Mesothelial cell of epicardium (in vitro differentiated cells): ENCODE results near the gene KCTD19. TPM values are rescaled to one million over a fixed set of nuclear protein-coding genes. Genes with fewer than 3 reads are reported as not detected.
A peak's percentile ranks its signal among the peaks of the same experiment; 100 is the strongest.

Source experiments
- DNase-seq, 2 experiments: peaks; one replicate each; pipeline ENCODE4 v3.0.0; 2021; ENCODE audit warnings: low spot score in 2 of 2; ENCODE audit not compliant: unreplicated experiment in 2 of 2
- H3K27ac Mint-ChIP-seq: 2 replicates; pipeline ENCODE4 v1.8.0; 2021; ENCODE audit warnings: mixed read lengths
- H3K27me3 Mint-ChIP-seq: 2 replicates; pipeline ENCODE4 v1.8.0; 2021; ENCODE audit warnings: low read depth, mixed read lengths
- H3K36me3 Mint-ChIP-seq: 2 replicates; pipeline ENCODE4 v1.8.0; 2021; ENCODE audit warnings: mixed read lengths
- H3K4me1 Mint-ChIP-seq: 2 replicates; pipeline ENCODE4 v1.8.0; 2021; ENCODE audit warnings: mixed read lengths
- H3K4me3 Mint-ChIP-seq: 2 replicates; pipeline ENCODE4 v1.8.0; 2021; ENCODE audit warnings: mild to moderate bottlenecking, moderate library complexity, mixed read lengths
- H3K9me3 Mint-ChIP-seq: 2 replicates; pipeline ENCODE4 v1.8.0; 2021; ENCODE audit warnings: mixed read lengths
- total RNA-seq: library from RNA; stranded (reverse); gene quantifications from 3 replicates; pipeline ENCODE4 v1.2.1, GENCODE V29; 2021
- TF ChIP-seq, protein P1 (sequence below): fragments of 200-600 bp; sonication (generic); IDR thresholded peaks from one replicate; pipeline ENCODE4 v1.5.0; 2021; ENCODE audit warnings: antibody characterized with exemption; ENCODE audit not compliant: unreplicated experiment

KCTD19 gene
- total RNA-seq, 1 donor from 2014 or later, result 1.1 TPM

DNA sequence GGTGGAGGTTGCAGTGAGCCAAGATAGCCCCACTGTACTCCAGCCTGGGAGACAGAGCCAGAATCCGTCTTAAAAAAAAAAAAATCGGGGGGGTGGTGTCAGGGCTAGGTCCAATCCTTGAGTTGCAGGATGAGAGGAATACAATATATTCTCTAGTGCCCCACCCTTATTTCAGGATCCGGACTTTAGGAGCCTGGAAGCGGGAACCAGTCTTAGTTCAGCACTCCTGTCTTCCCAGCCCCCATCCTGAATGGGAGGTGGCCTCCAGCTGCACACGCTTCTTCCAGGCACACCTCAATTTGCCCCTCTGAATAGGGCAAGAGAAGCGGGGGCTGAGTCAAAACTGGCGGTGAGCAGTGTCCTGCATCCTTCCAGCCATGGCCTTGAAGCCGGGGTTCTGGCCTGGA, 80.9 kb downstream of the KCTD19 start:
- H3K4me3 Mint-ChIP-seq, result peak overlapping the region; percentile 83
- H3K4me1 Mint-ChIP-seq, result peaks cover 30% of the 10 kb centered on the region
- H3K27ac Mint-ChIP-seq, result no peak overlapping the region
- no peaks in the 10 kb centered on the region for H3K9me3 Mint-ChIP-seq
- peaks cover 30% of the 10 kb centered on the region for H3K27me3 Mint-ChIP-seq
- H3K36me3 Mint-ChIP-seq, result no peaks in the 10 kb centered on the region
- TF ChIP-seq, protein P1, sequence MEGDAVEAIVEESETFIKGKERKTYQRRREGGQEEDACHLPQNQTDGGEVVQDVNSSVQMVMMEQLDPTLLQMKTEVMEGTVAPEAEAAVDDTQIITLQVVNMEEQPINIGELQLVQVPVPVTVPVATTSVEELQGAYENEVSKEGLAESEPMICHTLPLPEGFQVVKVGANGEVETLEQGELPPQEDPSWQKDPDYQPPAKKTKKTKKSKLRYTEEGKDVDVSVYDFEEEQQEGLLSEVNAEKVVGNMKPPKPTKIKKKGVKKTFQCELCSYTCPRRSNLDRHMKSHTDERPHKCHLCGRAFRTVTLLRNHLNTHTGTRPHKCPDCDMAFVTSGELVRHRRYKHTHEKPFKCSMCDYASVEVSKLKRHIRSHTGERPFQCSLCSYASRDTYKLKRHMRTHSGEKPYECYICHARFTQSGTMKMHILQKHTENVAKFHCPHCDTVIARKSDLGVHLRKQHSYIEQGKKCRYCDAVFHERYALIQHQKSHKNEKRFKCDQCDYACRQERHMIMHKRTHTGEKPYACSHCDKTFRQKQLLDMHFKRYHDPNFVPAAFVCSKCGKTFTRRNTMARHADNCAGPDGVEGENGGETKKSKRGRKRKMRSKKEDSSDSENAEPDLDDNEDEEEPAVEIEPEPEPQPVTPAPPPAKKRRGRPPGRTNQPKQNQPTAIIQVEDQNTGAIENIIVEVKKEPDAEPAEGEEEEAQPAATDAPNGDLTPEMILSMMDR, result no peak
- DNase-seq, result no peak

DNA sequence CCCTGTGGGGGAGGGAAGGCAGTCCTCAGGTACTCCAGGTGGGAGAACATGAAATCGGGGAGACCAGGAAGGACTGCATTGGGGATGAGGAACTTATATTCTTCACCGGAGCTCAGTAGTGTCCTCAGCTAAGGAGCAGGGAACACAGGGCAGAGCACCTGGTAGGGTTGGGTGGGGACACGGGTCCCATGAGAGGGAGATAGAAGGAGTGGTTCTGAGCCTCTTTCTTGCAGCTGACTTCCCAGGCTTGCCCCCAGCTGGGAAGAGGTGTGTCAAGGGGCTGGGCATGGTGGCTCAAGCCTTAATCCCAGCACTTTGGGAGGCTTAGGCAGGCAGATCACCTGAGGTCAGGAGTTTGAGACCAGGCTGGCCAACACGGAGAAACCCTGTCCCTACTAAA, 81.4 kb downstream of the KCTD19 start:
- Mint-ChIP-seq H3K36me3 (no peaks in the 10 kb centered on the region), H3K4me1 (peaks cover 30% of the 10 kb centered on the region), H3K4me3 (peak overlapping the region; percentile 83), H3K9me3 (no peaks in the 10 kb centered on the region), H3K27ac (no peak overlapping the region), H3K27me3 (peaks cover 25% of the 10 kb centered on the region)
- DNase-seq, result no peak
- TF ChIP-seq, protein P1, result no peak

DNA sequence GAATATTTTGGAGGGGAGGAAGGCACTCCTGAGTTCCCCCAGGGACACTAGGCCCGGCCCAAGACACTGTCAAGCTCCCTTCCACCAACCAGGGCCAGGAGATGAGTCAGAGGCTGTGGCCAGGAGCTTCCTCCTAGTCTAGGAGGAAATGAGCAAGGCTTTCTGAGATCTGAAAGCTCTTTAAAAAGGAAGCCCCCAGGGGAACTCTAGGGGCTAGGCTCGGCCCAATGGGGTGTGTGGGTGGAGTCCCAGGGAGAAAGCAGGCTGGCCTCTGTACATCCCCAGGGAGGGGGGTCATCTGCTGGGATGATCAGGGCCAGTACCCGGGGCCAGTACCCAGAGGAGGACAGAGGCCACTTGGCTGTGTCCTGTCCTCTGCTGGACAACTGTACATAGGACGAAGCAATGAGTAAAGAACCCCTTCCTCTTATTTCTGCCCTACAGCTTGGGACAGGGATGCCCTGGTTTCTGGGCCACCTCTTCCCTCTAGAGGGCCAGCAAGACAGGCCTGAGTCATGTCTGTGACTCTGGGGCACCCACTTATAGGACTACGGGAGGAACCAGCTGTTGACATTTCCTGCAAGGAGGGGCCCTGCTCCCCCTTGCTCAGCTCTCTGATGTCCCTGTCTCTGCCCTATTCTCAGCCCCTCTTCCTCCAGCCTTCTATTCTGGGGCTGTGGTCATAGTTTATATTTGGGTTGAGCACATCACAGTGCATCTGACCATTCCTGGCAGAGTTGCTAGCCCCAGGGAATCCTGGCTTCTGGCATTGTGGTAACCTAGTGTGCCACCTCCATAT, 82.0 kb downstream of the KCTD19 start:
- no peak for DNase-seq
- Mint-ChIP-seq H3K36me3 (no peaks in the 10 kb centered on the region), H3K4me1 (peaks cover 26% of the 10 kb centered on the region), H3K27ac (peak overlapping the region; percentile 39), H3K27me3 (peaks cover 19% of the 10 kb centered on the region), H3K9me3 (no peaks in the 10 kb centered on the region), H3K4me3 (peak overlapping the region; percentile 83)
- TF ChIP-seq, protein P1, result no peak

DNA sequence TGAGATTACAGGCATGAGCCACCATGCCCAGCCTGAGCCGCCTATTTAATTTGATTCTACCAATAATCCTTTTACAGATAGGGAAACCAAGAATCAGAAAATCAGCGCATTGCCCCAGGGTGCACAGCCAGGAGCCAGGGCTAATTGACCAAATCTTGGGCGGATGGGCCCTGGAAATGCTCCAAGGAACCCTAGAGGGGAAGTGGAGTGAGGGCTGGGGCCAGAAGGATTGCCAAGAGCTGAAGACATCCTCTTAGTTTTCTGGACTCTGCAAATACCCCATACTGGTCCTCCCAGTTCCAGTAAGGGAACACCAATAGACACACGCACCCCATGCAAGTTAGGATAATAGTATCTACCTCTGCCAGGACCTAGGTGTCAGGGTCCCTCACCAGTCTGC, 83.1 kb downstream of the KCTD19 start:
- peaks cover 10% of the 10 kb centered on the region for H3K27me3 Mint-ChIP-seq
- no peak overlapping the region for H3K27ac Mint-ChIP-seq
- H3K4me3 Mint-ChIP-seq, result no peak overlapping the region
- DNase-seq, result no peak
- H3K36me3 Mint-ChIP-seq, result no peaks in the 10 kb centered on the region
- no peaks in the 10 kb centered on the region for H3K9me3 Mint-ChIP-seq
- TF ChIP-seq, protein P1, result no peak
- H3K4me1 Mint-ChIP-seq, result peaks cover 18% of the 10 kb centered on the region

DNA sequence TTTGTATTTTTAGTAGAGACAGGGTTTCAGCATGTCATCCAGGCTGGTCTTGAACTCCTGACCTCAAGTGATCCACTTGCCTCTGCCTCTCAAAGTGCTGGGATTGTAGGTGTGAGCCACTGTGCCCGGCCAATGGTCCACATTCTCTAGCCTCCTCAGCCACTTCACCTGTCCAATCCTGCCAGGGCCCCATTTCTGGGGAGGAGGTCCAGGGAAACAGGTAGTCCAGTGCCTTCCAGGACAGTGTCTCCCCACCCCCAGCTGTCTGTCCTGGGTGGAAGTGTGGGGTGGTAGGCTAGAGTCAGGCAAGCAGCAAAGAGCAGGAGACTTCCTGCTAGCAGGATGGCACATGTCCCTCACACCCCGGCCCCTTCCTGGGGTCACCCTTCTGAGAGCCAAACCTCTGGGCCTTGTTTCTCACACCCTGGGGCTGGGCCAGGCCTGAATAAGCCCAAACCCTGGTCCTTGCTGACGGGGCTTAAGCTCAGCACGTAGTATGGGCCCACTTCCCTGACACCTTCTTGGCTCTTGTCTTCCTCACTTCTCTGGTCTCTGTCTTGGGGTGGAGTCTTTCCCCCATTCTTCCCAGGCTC, 84.3 kb downstream of the KCTD19 start:
- peaks cover 8% of the 10 kb centered on the region for H3K4me1 Mint-ChIP-seq
- DNase-seq, result no peak
- H3K27me3 Mint-ChIP-seq, result no peaks in the 10 kb centered on the region
- peaks cover 3% of the 10 kb centered on the region for H3K36me3 Mint-ChIP-seq
- no peaks in the 10 kb centered on the region for H3K9me3 Mint-ChIP-seq
- no peak overlapping the region for H3K27ac Mint-ChIP-seq
- TF ChIP-seq, protein P1, result no peak
- H3K4me3 Mint-ChIP-seq, result no peak overlapping the region
